HEK293 (cell line): ENCODE measurements around the gene MYH14.

Experiments
- CTCF ChIA-PET: fragments of 350-600 bp; formaldehyde crosslinking; extraction: SDS; loops from one replicate; lab custom pipeline; 2021; ENCODE audit warnings: antibody characterized with exemption; lab: Yijun Ruan, JAX
- POLR2A ChIA-PET: fragments of 300-600 bp; formaldehyde crosslinking; extraction: SDS; loops from one replicate; lab custom pipeline; 2020; ENCODE audit warnings: antibody characterized with exemption, inconsistent platforms; lab: Yijun Ruan, JAX
- H3K27ac ChIP-seq: fragments of 200-500 bp; sonication (Bioruptor generic); 2 replicates; pipeline ENCODE4 v1.5.1; 2014; ENCODE audit warnings: low read depth, low read length, control low read depth, inconsistent platforms; ENCODE audit errors: extremely low read depth
- H3K36me3 ChIP-seq, 2 experiments: fragments of 200-500 bp in 1 of 2; sonication (Bioruptor generic) in 1 of 2; 1 replicate in 1 of 2; 2 replicates in 1 of 2; pipeline ENCODE4 v1.5.1; 2014 to 2017; ENCODE audit warnings: inconsistent platforms in 2 of 2, low read length in 2 of 2; ENCODE audit not compliant: control insufficient read depth in 2 of 2, insufficient read depth in 1 of 2
- H3K4me1 ChIP-seq: fragments of 200-500 bp; sonication (Bioruptor generic); 2 replicates; pipeline ENCODE4 v1.5.1; 2014; ENCODE audit warnings: mild to moderate bottlenecking, low read length, inconsistent platforms; ENCODE audit not compliant: control insufficient read depth, insufficient read depth
- H3K4me3 ChIP-seq: 2 replicates; pipeline ENCODE4 v1.5.1; 2011; ENCODE audit warnings: low read depth, mild to moderate bottlenecking, control low read depth, low read length, moderate library complexity
- H3K9me3 ChIP-seq: fragments of 200-500 bp; sonication (Bioruptor generic); 2 replicates; pipeline ENCODE4 v1.5.1; 2014; ENCODE audit warnings: low read depth, low read length, inconsistent platforms; ENCODE audit not compliant: control insufficient read depth, insufficient read depth
- AEBP2 ChIP-seq: fragments of 450-650 bp; formaldehyde crosslinking; IDR thresholded peaks from 2 replicates; pipeline ENCODE4 v1.5.1; 2016; ENCODE audit warnings: missing biosample characterization, missing genetic modification characterization, borderline replicate concordance
- BCL11A ChIP-seq: fragments of 450-650 bp; formaldehyde crosslinking; IDR thresholded peaks from 2 replicates; pipeline ENCODE4 v1.5.1; 2016; ENCODE audit warnings: low read depth, missing biosample characterization, missing genetic modification characterization
- BCL6B ChIP-seq: fragments of 450-650 bp; formaldehyde crosslinking; IDR thresholded peaks from 2 replicates; pipeline ENCODE4 v1.5.1; 2017; ENCODE audit warnings: missing biosample characterization, missing genetic modification characterization
- FEZF1 ChIP-seq: fragments of 450-650 bp; formaldehyde crosslinking; IDR thresholded peaks from 2 replicates; pipeline ENCODE4 v1.5.1; 2016; ENCODE audit warnings: missing biosample characterization, missing genetic modification characterization
- GLIS1 ChIP-seq: fragments of 450-650 bp; formaldehyde crosslinking; IDR thresholded peaks from 2 replicates; pipeline ENCODE4 v1.5.1; 2016; ENCODE audit warnings: missing biosample characterization, missing genetic modification characterization
- GLIS2 ChIP-seq: fragments of 450-650 bp; formaldehyde crosslinking; IDR thresholded peaks from 2 replicates; pipeline ENCODE4 v1.5.1; 2016; ENCODE audit warnings: missing biosample characterization, missing genetic modification characterization
- INSM2 ChIP-seq: fragments of 450-650 bp; formaldehyde crosslinking; IDR thresholded peaks from 2 replicates; pipeline ENCODE4 v1.5.1; 2016; ENCODE audit warnings: missing biosample characterization, missing genetic modification characterization
- MYNN ChIP-seq: fragments of 450-650 bp; formaldehyde crosslinking; IDR thresholded peaks from 2 replicates; pipeline ENCODE4 v1.5.1; 2016; ENCODE audit warnings: missing biosample characterization, missing genetic modification characterization, borderline replicate concordance
- OVOL3 ChIP-seq: fragments of 450-650 bp; formaldehyde crosslinking; IDR thresholded peaks from 2 replicates; pipeline ENCODE4 v1.5.1; 2016; ENCODE audit warnings: missing biosample characterization, missing genetic modification characterization
- RBAK ChIP-seq: fragments of 450-650 bp; formaldehyde crosslinking; IDR thresholded peaks from 2 replicates; pipeline ENCODE4 v1.5.1; 2016; ENCODE audit warnings: missing biosample characterization, missing genetic modification characterization
- SP2 ChIP-seq: fragments of 450-650 bp; formaldehyde crosslinking; IDR thresholded peaks from 2 replicates; pipeline ENCODE4 v1.5.1; 2016; ENCODE audit warnings: missing biosample characterization, missing genetic modification characterization
- SP3 ChIP-seq: fragments of 450-650 bp; formaldehyde crosslinking; IDR thresholded peaks from 2 replicates; pipeline ENCODE4 v1.5.1; 2016; ENCODE audit warnings: missing biosample characterization, missing genetic modification characterization
- TCF7L2 ChIP-seq: IDR thresholded peaks from 2 replicates; pipeline ENCODE4 v1.6.1; 2011; ENCODE audit warnings: low read depth, mild to moderate bottlenecking, inconsistent platforms, low read length, moderate library complexity, borderline replicate concordance
- ZBTB1 ChIP-seq: fragments of 450-650 bp; formaldehyde crosslinking; IDR thresholded peaks from 2 replicates; pipeline ENCODE4 v1.5.1; 2016; ENCODE audit warnings: missing biosample characterization, missing genetic modification characterization
- ZBTB6 ChIP-seq: fragments of 450-650 bp; formaldehyde crosslinking; IDR thresholded peaks from 2 replicates; pipeline ENCODE4 v1.5.1; 2017; ENCODE audit warnings: missing biosample characterization, missing genetic modification characterization
- ZFHX2 ChIP-seq: fragments of 450-650 bp; formaldehyde crosslinking; conservative IDR thresholded peaks from 2 replicates; pipeline ENCODE4 v1.5.1; 2016; ENCODE audit warnings: missing biosample characterization, missing genetic modification characterization
- ZIC2 ChIP-seq: fragments of 450-650 bp; formaldehyde crosslinking; IDR thresholded peaks from 2 replicates; pipeline ENCODE4 v1.5.1; 2016; ENCODE audit warnings: missing biosample characterization, missing genetic modification characterization
- ZNF148 ChIP-seq: fragments of 450-650 bp; formaldehyde crosslinking; IDR thresholded peaks from 2 replicates; pipeline ENCODE4 v1.5.0; 2017; ENCODE audit warnings: missing biosample characterization, missing genetic modification characterization, borderline replicate concordance
- ZNF169 ChIP-seq: fragments of 450-650 bp; formaldehyde crosslinking; IDR thresholded peaks from 2 replicates; pipeline ENCODE4 v1.5.1; 2016; ENCODE audit warnings: missing biosample characterization, missing genetic modification characterization
- ZNF274 ChIP-seq, 2 experiments: fragments of 200-500 bp in 1 of 2; fragments of 450-650 bp in 1 of 2; sonication (Bioruptor generic) in 1 of 2; formaldehyde crosslinking in 1 of 2; IDR thresholded peaks; 2 replicates each; pipeline versions ENCODE4 v1.5.1 to v1.6.1; 2014 to 2016; ENCODE audit warnings: borderline replicate concordance in 1 of 2, inconsistent platforms in 1 of 2, low read length in 1 of 2, missing biosample characterization in 1 of 2, missing genetic modification characterization in 1 of 2
- ZNF335 ChIP-seq: fragments of 450-650 bp; formaldehyde crosslinking; conservative IDR thresholded peaks from 2 replicates; pipeline ENCODE4 v1.5.1; 2016; ENCODE audit warnings: missing biosample characterization, missing genetic modification characterization
- ZNF350 ChIP-seq: fragments of 450-650 bp; formaldehyde crosslinking; IDR thresholded peaks from 2 replicates; pipeline ENCODE4 v1.5.0; 2017; ENCODE audit warnings: missing biosample characterization, mild to moderate bottlenecking, missing genetic modification characterization
- ZNF404 ChIP-seq: fragments of 450-650 bp; formaldehyde crosslinking; IDR thresholded peaks from 2 replicates; pipeline ENCODE4 v1.5.1; 2017; ENCODE audit warnings: missing biosample characterization, missing genetic modification characterization
- ZNF423 ChIP-seq: fragments of 450-650 bp; formaldehyde crosslinking; IDR thresholded peaks from 2 replicates; pipeline ENCODE4 v1.5.1; 2016; ENCODE audit warnings: missing biosample characterization, missing genetic modification characterization
- ZNF654 ChIP-seq: fragments of 450-650 bp; formaldehyde crosslinking; IDR thresholded peaks from 2 replicates; pipeline ENCODE4 v1.5.1; 2016; ENCODE audit warnings: low read depth, missing biosample characterization, missing genetic modification characterization
- ZNF660 ChIP-seq: fragments of 450-650 bp; IDR thresholded peaks from 2 replicates; pipeline ENCODE4 v1.5.1; 2018; ENCODE audit warnings: missing biosample characterization, mild to moderate bottlenecking, missing genetic modification characterization
- ZNF777 ChIP-seq: fragments of 450-650 bp; formaldehyde crosslinking; IDR thresholded peaks from 2 replicates; pipeline ENCODE4 v1.5.1; 2017; ENCODE audit warnings: missing biosample characterization, missing genetic modification characterization, borderline replicate concordance
- ZSCAN23 ChIP-seq: fragments of 450-650 bp; formaldehyde crosslinking; IDR thresholded peaks from 2 replicates; pipeline ENCODE4 v1.5.1; 2016; ENCODE audit warnings: missing biosample characterization, missing genetic modification characterization
- ZSCAN30 ChIP-seq: fragments of 450-650 bp; IDR thresholded peaks from 2 replicates; pipeline ENCODE4 v1.5.1; 2018; ENCODE audit warnings: missing biosample characterization, mild to moderate bottlenecking, missing genetic modification characterization, moderate library complexity

MYH14 gene

GRCh38 chr19:50315773-50316448 lies 112.5 kb downstream of the MYH14 start:
- peaks cover 9% of the 10 kb centered on the region for H3K4me1 ChIP-seq
- H3K9me3 ChIP-seq: no peaks in the 10 kb centered on the region
- H3K36me3 ChIP-seq: no peaks in the 10 kb centered on the region
- peak overlapping the region; percentile 34 for H3K4me3 ChIP-seq
- ChIA-PET CTCF (interaction anchor here (0.6 to 1.5 kb wide), 7 partner anchors 9 to 330 kb away, joined by 3 to 6 read pairs (median 4); no protein-coding TSS in a partner anchor), POLR2A (interaction anchor here (0.6 to 1.5 kb wide), 12 partner anchors 8 to 468 kb away, joined by 3 to 9 read pairs (median 4); partner anchors contain the start of genes KCNC3, MYH14 and POLD1)
- no peak overlapping the region; the same call in 1 of the 2 replicates for H3K27ac ChIP-seq
- TF ChIP-seq OVOL3 (no peak), ZBTB1 (no peak), ZNF654 (tag by site-specific recombination) (no peak), ZNF148 (tag by site-specific recombination) (no peak), ZBTB6 (tag by site-specific recombination) (no peak), ZNF660 (0 out of 2 replicates have a peak, but pooled peaks have one; percentile 10), ZNF404 (no peak), ZNF274 (IDR thresholded peaks at IDR 0.05; ENCODE audit: low read length) (no peak), ZNF274 (tag by site-specific recombination; IDR thresholded peaks at IDR 0.05; ENCODE audit: borderline replicate concordance) (no peak), ZNF335 (tag by site-specific recombination) (peak; percentile 76), SP3 (tag by site-specific recombination) (peak; percentile 82), ZFHX2 (peak; percentile 83), TCF7L2 (no peak), ZNF777 (tag by site-specific recombination) (no peak), ZIC2 (peak; percentile 83), GLIS1 (peak; percentile 63; the same call in 1 of the 2 replicates), RBAK (tag by site-specific recombination) (no peak), ZNF169 (no peak), ZSCAN23 (tag by site-specific recombination) (peak; percentile 76; the same call in 1 of the 2 replicates), SP2 (peak; percentile 57; the same call in 1 of the 2 replicates), GLIS2 (tag by site-specific recombination) (peak; percentile 78), INSM2 (tag by site-specific recombination) (no peak), ZNF423 (tag by site-specific recombination) (no peak), BCL11A (no peak), AEBP2 (no peak), MYNN (no peak), FEZF1 (no peak), ZSCAN30 (tag by site-specific recombination) (peak; percentile 15; the same call in 1 of the 2 replicates), ZNF350 (no peak), BCL6B (tag by site-specific recombination) (no peak)
